Skeletal muscle tissue (tissue), 4 donors: ENCODE measurements around the gene STPG1. TPM values are rescaled to one million over a fixed set of nuclear protein-coding genes. Genes with fewer than 3 reads are reported as not detected.
"Not testable (repeated sequence)": the region's sequence is repeated elsewhere in the genome, so short reads cannot be mapped to it uniquely, and the experiment has no call there.

Experiments used
- H3K27ac ChIP-seq: one replicate; pipeline ENCODE4 v1.7.0; 2013; ENCODE audit warnings: mild to moderate bottlenecking, low read depth, low read length, inconsistent platforms
- H3K27me3 ChIP-seq, 3 donors: one replicate each; pipeline ENCODE4 v1.7.0; 2013; ENCODE audit warnings: low read length in 3 of 3; ENCODE audit not compliant: control insufficient read depth in 3 of 3, insufficient read depth in 3 of 3
- H3K36me3 ChIP-seq, 3 donors: one replicate each; pipeline ENCODE4 v1.7.0; 2013; ENCODE audit warnings: low read length in 3 of 3; ENCODE audit not compliant: control insufficient read depth in 3 of 3, insufficient read depth in 3 of 3
- H3K4me1 ChIP-seq, 3 donors: one replicate each; pipeline ENCODE4 v1.7.0; 2013; ENCODE audit warnings: low read length in 3 of 3, mild to moderate bottlenecking in 3 of 3; ENCODE audit not compliant: control insufficient read depth in 3 of 3, insufficient read depth in 3 of 3
- H3K4me3 ChIP-seq, 3 donors: one replicate each; pipeline ENCODE4 v1.7.0; 2013; ENCODE audit warnings: low read length in 3 of 3
- H3K9ac ChIP-seq, 3 donors: one replicate each; pipeline ENCODE4 v1.7.0; 2013; ENCODE audit warnings: low read length in 3 of 3, mild to moderate bottlenecking in 3 of 3, moderate library complexity in 2 of 3, low read depth in 1 of 3
- H3K9me3 ChIP-seq, 3 donors: one replicate each; pipeline ENCODE4 v1.7.0; 2013; ENCODE audit warnings: low read length in 3 of 3; ENCODE audit not compliant: control insufficient read depth in 3 of 3
- total RNA-seq: library from RNA; depleted of rRNA; stranded (reverse); fragments of >200 nt; gene quantifications from one replicate; pipeline ENCODE4 v1.2.3, GENCODE V29; 2014
- donor health status: Osteomylitis.

STPG1 gene
- total RNA-seq, 1 donor from 2014 or later = 0.52 TPM

DNA sequence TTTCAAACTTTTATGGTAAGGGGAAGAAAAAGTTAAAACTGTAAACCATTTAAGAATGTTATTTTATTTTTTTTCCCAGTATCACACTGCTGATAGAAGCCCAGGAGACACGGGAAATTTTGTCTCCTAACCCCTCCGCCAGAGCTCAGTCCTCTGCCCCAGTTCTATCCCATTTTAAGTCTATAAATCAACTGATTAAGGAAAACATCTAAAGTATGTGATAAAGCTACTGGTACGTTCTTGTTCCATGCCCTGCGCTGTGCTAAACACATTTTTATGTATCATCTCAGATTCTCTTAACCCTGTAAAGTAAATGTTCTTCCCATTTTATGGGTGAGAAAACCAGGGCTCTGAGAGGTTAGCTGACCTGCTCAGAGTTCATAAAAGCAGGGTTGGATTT lies 36.7 kb upstream of the STPG1 start:
- Histone ChIP-seq H3K9ac (no peak overlapping the region), H3K36me3 (peaks cover 2 to 15% (median 9%) of the 10 kb centered on the region in 3 donors)

DNA sequence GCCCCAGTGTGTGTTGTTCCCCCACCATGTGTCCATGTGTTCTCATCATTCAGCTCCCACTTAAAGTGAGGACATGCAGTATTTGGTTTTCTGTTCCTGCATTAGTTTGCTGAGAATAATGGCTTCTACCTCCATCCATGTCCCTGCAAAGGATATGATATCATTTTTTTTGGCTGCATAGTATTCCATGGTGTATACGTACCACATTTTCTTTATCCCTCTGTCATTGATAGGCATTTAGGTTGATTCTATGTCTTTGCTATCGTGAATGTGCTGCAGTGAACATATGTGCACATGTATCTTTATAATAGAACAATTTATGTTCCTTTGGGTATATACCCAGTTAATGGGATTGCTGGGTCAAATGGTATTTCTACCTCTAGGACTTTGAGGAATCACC lies 32.9 kb upstream of the STPG1 start:
- H3K27ac ChIP-seq, H3K4me3 ChIP-seq, H3K9me3 ChIP-seq, H3K9ac ChIP-seq, H3K4me1 ChIP-seq, H3K27me3 ChIP-seq: not testable (repeated sequence)
- H3K36me3 ChIP-seq = peaks cover 2 to 14% (median 4%) of the 10 kb centered on the region in 3 donors

More for the DNA sequence above, 36.7 kb upstream of the STPG1 start:
- no peaks in the 10 kb centered on the region for H3K9me3 ChIP-seq
- H3K4me1 ChIP-seq = no peaks in the 10 kb centered on the region
- H3K27ac ChIP-seq = no peak overlapping the region
- no peak overlapping the region for H3K4me3 ChIP-seq
- no peaks in the 10 kb centered on the region for H3K27me3 ChIP-seq

DNA sequence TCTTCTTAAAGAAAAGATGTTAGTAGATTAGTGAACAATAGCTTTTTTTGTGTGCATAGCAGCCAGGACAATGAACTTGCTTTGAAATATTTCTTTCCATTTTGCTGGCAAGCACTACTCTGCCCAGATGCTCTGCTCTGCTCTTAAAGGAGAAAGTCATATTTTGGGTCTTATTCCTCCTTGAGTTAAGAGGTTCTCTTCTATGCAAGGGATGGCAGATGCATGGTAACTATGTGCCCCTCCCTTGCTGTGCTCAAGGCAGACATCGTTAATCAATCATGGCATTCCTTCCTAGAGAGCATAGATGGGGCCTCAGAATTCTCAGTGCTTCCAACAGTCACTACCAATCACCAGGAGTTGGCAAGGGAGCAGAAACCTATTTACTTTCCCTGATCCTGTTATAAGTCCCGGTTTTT lies 29.7 kb upstream of the STPG1 start:
- Histone ChIP-seq H3K4me1 (peaks cover 3 to 6% (median 4%) of the 10 kb centered on the region in 3 donors), H3K36me3 (peaks cover 0 to 4% (median 0%) of the 10 kb centered on the region in 3 donors), H3K9ac (no peak overlapping the region), H3K9me3 (no peaks in the 10 kb centered on the region), H3K4me3 (no peak overlapping the region), H3K27me3 (no peaks in the 10 kb centered on the region), H3K27ac (no peak overlapping the region)

DNA sequence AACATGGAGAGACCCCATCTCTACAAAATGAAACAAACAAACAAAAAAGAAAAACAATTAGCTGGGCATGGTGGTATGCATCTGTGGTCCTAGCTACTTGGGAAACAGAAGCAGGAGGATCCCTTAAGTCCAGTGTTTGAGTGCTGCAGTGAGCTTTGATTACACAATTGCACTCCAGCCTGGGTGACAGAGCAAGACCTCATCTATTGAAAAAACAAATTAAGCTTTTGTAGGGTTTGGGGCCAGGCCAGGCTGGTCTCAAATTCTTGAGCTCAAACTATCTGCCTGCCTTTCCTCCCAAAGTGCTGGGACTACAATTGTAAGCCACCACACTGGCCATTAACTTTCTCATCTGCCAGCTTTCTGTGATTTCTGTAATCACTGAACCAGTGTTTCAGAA lies 29.2 kb upstream of the STPG1 start:
- no peak overlapping the region for H3K9ac ChIP-seq
- H3K36me3 ChIP-seq = peaks cover 0 to 4% (median 0%) of the 10 kb centered on the region in 3 donors
- no peak overlapping the region for H3K4me3 ChIP-seq
- H3K9me3 ChIP-seq = no peaks in the 10 kb centered on the region
- peaks cover 6 to 8% (median 8%) of the 10 kb centered on the region in 3 donors for H3K4me1 ChIP-seq
- H3K27ac ChIP-seq = no peak overlapping the region
- no peaks in the 10 kb centered on the region for H3K27me3 ChIP-seq

DNA sequence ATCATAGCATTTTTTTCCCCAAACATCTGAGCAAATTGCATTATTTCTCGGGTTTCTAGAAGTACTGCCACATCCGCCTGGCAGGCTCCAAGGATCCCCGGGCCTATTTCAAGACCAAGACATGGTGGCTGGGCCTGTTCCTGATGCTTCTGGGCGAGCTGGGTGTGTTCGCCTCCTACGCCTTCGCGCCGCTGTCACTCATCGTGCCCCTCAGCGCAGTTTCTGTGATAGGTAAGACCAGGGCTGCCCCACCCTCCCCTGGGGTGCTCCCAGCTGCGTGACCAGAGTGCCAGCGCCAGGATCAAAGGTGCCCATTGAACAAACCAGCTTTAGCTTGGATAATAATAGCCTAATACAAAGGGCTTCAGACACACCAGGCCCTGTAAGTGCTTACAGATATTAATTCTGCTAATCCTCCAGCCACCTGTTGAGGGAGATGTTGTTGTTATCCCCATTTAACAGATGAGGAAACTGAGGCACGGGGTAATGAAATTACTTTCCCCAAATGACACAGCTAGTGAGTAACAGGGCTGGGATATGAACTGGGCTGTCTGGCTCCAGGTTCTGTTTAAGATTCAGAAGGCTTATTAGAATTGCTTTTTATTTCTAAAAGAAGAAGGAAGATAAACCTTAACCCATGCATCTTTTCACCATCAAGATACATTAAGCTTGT lies 28.6 kb upstream of the STPG1 start:
- Histone ChIP-seq H3K4me1 (peaks cover 6 to 11% (median 8%) of the 10 kb centered on the region in 3 donors), H3K36me3 (peaks cover 0 to 4% (median 0%) of the 10 kb centered on the region in 3 donors), H3K27me3 (no peaks in the 10 kb centered on the region), H3K27ac (no peak overlapping the region), H3K9ac (no peak overlapping the region), H3K9me3 (no peaks in the 10 kb centered on the region), H3K4me3 (no peak overlapping the region)

DNA sequence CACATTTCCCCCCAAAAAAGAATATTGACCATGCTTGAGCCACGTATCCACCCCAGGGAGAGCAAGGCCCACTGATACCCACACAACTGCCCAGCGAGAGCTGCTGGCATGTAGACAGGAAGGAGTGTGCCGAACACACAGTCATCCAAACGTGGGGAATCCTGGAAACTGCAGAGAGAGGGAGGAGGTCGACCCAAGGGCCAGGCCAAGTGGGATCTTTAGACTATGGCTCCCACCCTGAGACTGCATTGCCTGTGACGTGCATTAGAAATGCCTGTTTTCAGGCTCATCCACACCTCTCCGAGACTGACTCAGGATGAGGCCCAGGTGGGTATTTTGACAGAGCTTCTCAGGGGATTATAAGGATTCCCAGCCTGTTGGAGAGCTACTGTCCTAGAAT lies 27.9 kb upstream of the STPG1 start:
- peaks cover 0 to 4% (median 0%) of the 10 kb centered on the region in 3 donors for H3K36me3 ChIP-seq
- H3K9me3 ChIP-seq = no peaks in the 10 kb centered on the region
- peaks cover 6 to 11% (median 8%) of the 10 kb centered on the region in 3 donors for H3K4me1 ChIP-seq
- no peak overlapping the region for H3K9ac ChIP-seq
- no peaks in the 10 kb centered on the region for H3K27me3 ChIP-seq
- H3K27ac ChIP-seq = no peak overlapping the region
- no peak overlapping the region for H3K4me3 ChIP-seq

DNA sequence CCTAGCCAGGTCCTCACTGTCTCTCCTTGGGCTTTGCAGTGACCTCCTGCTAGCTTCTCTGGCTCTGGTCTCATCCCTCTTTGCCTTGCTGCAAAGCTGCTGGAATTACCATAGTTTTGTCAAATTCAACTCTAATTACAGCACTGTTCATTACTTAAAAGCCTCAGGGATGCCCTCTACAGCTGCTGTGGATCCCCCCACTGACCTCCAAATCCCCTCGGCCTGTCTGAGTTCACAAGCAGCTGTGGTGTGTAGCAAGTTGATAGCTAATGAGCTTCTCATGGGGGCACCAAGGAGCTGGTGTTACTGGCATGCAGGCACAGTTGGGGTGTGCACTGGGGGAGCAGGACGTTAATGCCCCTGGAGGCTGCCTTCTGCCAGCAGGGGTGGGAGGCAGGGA lies 26.9 kb upstream of the STPG1 start:
- no peaks in the 10 kb centered on the region for H3K27me3 ChIP-seq
- H3K27ac ChIP-seq = no peak overlapping the region
- H3K4me1 ChIP-seq = peaks cover 6 to 11% (median 8%) of the 10 kb centered on the region in 3 donors
- H3K9me3 ChIP-seq = no peaks in the 10 kb centered on the region
- peaks cover 0 to 4% (median 0%) of the 10 kb centered on the region in 3 donors for H3K36me3 ChIP-seq
- no peak overlapping the region for H3K4me3 ChIP-seq
- no peak overlapping the region for H3K9ac ChIP-seq

DNA sequence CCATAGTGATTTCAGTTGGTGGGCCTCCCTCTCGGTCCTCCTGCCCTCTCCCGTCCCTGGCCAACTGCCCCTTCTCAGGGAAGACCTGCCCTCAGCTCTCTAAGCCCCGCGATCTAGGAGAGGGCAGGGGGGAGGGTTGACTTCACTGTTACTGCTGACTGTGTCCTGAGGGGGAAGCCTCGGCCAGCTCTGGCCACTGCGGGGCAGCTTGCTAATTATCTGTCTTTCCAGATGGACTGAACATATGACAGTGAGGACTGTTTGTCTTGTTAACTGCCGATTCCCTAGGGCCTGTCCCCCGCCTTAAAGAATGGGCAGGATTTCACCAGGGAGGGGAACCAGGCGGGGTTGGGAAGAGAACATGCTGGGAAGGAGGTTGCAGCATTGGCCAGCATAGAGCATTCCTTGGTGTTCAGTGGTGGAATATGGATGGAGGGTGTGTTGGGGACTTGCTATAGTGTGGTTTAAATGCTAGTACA lies 24.9 kb upstream of the STPG1 start:
- H3K4me1 ChIP-seq = peaks cover 6 to 11% (median 8%) of the 10 kb centered on the region in 3 donors
- peaks cover 0 to 2% (median 0%) of the 10 kb centered on the region in 3 donors for H3K36me3 ChIP-seq
- H3K4me3 ChIP-seq = peak overlapping the region in 1 of 3 donors; percentile 12
- no peak overlapping the region for H3K9ac ChIP-seq
- no peak overlapping the region for H3K27ac ChIP-seq
- no peaks in the 10 kb centered on the region for H3K9me3 ChIP-seq
- H3K27me3 ChIP-seq = no peaks in the 10 kb centered on the region

DNA sequence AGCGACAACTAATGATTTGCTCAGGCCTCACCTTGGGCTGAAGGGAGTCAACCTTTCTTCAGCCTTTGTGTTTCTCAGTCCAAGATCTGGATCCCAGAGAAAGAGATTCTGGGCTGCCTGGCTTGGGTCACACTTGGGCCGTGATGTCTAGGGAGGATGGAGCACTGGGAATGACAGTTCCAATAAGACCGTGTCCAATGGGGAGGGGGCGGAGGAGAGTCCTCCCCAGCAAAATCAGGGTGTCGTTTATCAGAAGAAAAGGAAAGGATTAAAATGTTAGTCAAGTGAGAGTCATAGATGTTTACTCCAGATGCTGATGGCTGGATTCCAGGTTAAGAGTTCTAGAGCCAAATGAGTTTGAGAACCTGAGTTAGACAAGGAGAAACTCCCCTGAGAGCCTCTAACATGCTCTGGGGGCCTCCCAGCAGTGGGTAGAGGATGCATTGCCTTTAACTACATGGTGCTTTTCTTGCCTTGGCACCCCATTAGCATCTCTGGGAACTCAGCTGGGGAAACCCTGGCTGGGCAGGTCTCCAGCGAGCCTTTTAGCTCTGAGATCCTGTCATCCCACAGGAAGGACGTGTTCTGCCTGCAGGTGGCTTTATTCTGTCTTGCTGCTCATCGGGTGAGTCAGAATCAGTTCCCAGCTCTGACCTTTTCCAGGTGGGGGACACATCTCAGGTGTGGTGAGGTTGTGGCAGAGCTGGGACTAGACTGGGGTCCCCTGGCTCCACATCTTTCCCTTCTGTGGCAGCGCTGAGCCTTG lies 24.2 kb upstream of the STPG1 start:
- Histone ChIP-seq H3K4me3 (no peak overlapping the region), H3K36me3 (peaks cover 0 to 6% (median 0%) of the 10 kb centered on the region in 3 donors), H3K9ac (no peak overlapping the region), H3K27ac (peak overlapping the region; percentile 25), H3K9me3 (no peaks in the 10 kb centered on the region), H3K4me1 (peaks cover 6 to 11% (median 7%) of the 10 kb centered on the region in 3 donors), H3K27me3 (no peaks in the 10 kb centered on the region)
